ENCODE results near the gene MLPH.

MLPH gene

GRCh38 chr2:237445611-237446337, 41.3 kb upstream of the MLPH start:
- H3K36me3 ChIP-seq (ENCODE audit: insufficient read depth, low read length): no peaks in the 10 kb centered on the region
- H3K27me3 ChIP-seq (ENCODE audit: insufficient read depth, low read length, poor library complexity, severe bottlenecking): no peaks in the 10 kb centered on the region
- peaks cover 20% of the 10 kb centered on the region for H3K4me1 ChIP-seq (ENCODE audit: insufficient read depth, low read length, poor library complexity, severe bottlenecking)
- no peak overlapping the region for H3K4me3 ChIP-seq (ENCODE audit: low read length, poor library complexity, severe bottlenecking)
- no peaks in the 10 kb centered on the region for H3F3A ChIP-seq (ENCODE audit: low read depth)
- no peaks in the 10 kb centered on the region for H3K79me2 ChIP-seq (ENCODE audit: insufficient read depth, low read length)
- no peak overlapping the region for H2AFZ ChIP-seq (ENCODE audit: low read length)
- no peaks in the 10 kb centered on the region for H4K20me1 ChIP-seq (ENCODE audit: insufficient read depth, low read length, poor library complexity, severe bottlenecking)
- no peaks in the 10 kb centered on the region for H3K9me3 ChIP-seq (ENCODE audit: insufficient read depth, low read depth, low read length)
- H3K9ac ChIP-seq (ENCODE audit: low read depth, low read length, poor library complexity, severe bottlenecking): no peak overlapping the region
- no peak overlapping the region for H3K4me2 ChIP-seq (ENCODE audit: low read depth, low read length, poor library complexity, severe bottlenecking)
- H3K9me2 ChIP-seq (replicated peaks; ENCODE audit: low read depth, low read length): no peaks in the 10 kb centered on the region
- TF ChIP-seq, protein P1, sequence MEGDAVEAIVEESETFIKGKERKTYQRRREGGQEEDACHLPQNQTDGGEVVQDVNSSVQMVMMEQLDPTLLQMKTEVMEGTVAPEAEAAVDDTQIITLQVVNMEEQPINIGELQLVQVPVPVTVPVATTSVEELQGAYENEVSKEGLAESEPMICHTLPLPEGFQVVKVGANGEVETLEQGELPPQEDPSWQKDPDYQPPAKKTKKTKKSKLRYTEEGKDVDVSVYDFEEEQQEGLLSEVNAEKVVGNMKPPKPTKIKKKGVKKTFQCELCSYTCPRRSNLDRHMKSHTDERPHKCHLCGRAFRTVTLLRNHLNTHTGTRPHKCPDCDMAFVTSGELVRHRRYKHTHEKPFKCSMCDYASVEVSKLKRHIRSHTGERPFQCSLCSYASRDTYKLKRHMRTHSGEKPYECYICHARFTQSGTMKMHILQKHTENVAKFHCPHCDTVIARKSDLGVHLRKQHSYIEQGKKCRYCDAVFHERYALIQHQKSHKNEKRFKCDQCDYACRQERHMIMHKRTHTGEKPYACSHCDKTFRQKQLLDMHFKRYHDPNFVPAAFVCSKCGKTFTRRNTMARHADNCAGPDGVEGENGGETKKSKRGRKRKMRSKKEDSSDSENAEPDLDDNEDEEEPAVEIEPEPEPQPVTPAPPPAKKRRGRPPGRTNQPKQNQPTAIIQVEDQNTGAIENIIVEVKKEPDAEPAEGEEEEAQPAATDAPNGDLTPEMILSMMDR (conservative IDR thresholded peaks at IDR 0.05; ENCODE audit: low read length): no peak
- no peak for TF ChIP-seq EZH2phosphoT487 (IDR thresholded peaks at IDR 0.05; ENCODE audit: borderline replicate concordance)

GRCh38 chr2:237446338-237446665, 40.7 kb upstream of the MLPH start:
- no peaks in the 10 kb centered on the region for H3F3A ChIP-seq (ENCODE audit: low read depth)
- no peak overlapping the region for H3K9ac ChIP-seq (ENCODE audit: low read depth, low read length, poor library complexity, severe bottlenecking)
- H3K4me3 ChIP-seq (ENCODE audit: low read length, poor library complexity, severe bottlenecking): no peak overlapping the region
- TF ChIP-seq EZH2phosphoT487 (IDR thresholded peaks at IDR 0.05; ENCODE audit: borderline replicate concordance): no peak
- TF ChIP-seq, protein P1 (conservative IDR thresholded peaks at IDR 0.05; ENCODE audit: low read length): no peak
- H3K9me3 ChIP-seq (ENCODE audit: insufficient read depth, low read depth, low read length): no peaks in the 10 kb centered on the region
- no peaks in the 10 kb centered on the region for H4K20me1 ChIP-seq (ENCODE audit: insufficient read depth, low read length, poor library complexity, severe bottlenecking)
- no peaks in the 10 kb centered on the region for H3K27me3 ChIP-seq (ENCODE audit: insufficient read depth, low read length, poor library complexity, severe bottlenecking)
- H3K9me2 ChIP-seq (replicated peaks; ENCODE audit: low read depth, low read length): no peaks in the 10 kb centered on the region
- no peaks in the 10 kb centered on the region for H3K36me3 ChIP-seq (ENCODE audit: insufficient read depth, low read length)
- H3K4me2 ChIP-seq (ENCODE audit: low read depth, low read length, poor library complexity, severe bottlenecking): no peak overlapping the region
- no peak overlapping the region for H2AFZ ChIP-seq (ENCODE audit: low read length)
- H3K4me1 ChIP-seq (ENCODE audit: insufficient read depth, low read length, poor library complexity, severe bottlenecking): peaks cover 20% of the 10 kb centered on the region
- H3K79me2 ChIP-seq (ENCODE audit: insufficient read depth, low read length): no peaks in the 10 kb centered on the region

DNA sequence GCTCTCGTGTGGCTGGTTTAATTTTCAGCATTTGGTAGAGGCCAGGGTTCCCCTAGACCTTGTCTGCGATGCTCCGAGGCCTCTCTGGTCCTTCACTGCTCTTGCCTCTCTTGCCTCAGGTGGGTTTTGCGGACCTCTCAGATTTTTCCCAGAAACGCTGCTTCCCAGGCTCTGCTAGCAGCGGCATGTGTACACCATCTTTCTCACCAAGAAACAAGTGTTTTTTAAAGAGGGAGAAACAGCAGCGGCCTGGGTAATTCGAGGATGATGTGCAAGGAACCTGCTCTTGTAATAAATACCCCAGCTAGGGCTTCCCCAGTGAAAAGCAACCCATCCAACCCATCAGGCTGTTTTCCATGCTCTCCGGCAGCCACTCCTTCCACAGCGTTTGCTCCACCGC, 39.6 kb upstream of the MLPH start:
- no peak overlapping the region for H2AFZ ChIP-seq (ENCODE audit: low read length)
- no peak for TF ChIP-seq EZH2phosphoT487 (IDR thresholded peaks at IDR 0.05; ENCODE audit: borderline replicate concordance)
- TF ChIP-seq, protein P1 (conservative IDR thresholded peaks at IDR 0.05; ENCODE audit: low read length): no peak
- no peak overlapping the region for H3K9ac ChIP-seq (ENCODE audit: low read depth, low read length, poor library complexity, severe bottlenecking)
- no peak overlapping the region for H3K4me2 ChIP-seq (ENCODE audit: low read depth, low read length, poor library complexity, severe bottlenecking)
- H3K9me2 ChIP-seq (replicated peaks; ENCODE audit: low read depth, low read length): no peaks in the 10 kb centered on the region
- no peaks in the 10 kb centered on the region for H3K9me3 ChIP-seq (ENCODE audit: insufficient read depth, low read depth, low read length)
- H3K36me3 ChIP-seq (ENCODE audit: insufficient read depth, low read length): no peaks in the 10 kb centered on the region
- no peaks in the 10 kb centered on the region for H3F3A ChIP-seq (ENCODE audit: low read depth)
- H4K20me1 ChIP-seq (ENCODE audit: insufficient read depth, low read length, poor library complexity, severe bottlenecking): no peaks in the 10 kb centered on the region
- no peaks in the 10 kb centered on the region for H3K27me3 ChIP-seq (ENCODE audit: insufficient read depth, low read length, poor library complexity, severe bottlenecking)
- H3K79me2 ChIP-seq (ENCODE audit: insufficient read depth, low read length): no peaks in the 10 kb centered on the region
- H3K4me1 ChIP-seq (ENCODE audit: insufficient read depth, low read length, poor library complexity, severe bottlenecking): peaks cover 14% of the 10 kb centered on the region
- H3K4me3 ChIP-seq (ENCODE audit: low read length, poor library complexity, severe bottlenecking): no peak overlapping the region
